NCI-H1436 (cell line): Measurements from ENCODE around the gene LMF1.

Experiments
- DNase-seq: peaks from one replicate; lab custom pipeline; 2025; lab: John Stamatoyannopoulos, UW

LMF1 gene

DNA sequence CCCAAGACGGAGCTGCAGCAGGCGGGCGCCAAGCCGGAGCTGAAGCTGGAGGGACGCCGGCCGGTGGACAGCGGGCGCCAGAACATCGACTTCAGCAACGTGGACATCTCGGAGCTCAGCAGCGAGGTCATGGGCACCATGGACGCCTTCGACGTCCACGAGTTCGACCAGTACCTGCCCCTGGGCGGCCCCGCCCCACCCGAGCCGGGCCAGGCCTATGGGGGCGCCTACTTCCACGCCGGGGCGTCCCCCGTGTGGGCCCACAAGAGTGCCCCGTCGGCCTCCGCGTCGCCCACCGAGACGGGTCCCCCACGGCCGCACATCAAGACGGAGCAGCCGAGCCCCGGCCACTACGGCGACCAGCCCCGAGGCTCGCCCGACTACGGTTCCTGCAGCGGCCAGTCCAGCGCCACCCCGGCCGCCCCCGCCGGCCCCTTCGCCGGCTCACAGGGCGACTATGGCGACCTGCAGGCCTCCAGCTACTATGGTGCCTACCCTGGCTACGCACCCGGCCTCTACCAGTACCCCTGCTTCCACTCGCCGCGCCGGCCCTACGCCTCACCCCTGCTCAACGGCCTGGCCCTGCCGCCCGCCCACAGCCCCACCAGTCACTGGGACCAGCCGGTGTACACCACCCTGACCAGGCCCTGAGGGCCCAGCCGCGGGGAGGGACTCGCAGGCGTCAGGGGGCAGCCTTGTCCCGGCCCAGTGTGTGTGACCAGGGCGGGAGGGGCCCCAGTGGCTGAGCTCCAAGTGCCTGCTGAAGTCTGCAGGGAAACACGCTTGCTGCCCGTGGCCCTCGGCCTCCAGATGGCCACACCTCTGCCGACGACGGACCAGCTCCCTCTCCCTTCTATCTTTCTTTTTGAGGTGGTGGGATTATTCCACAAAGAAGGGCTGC lies 14.2 kb upstream of the LMF1 start:
- DNase-seq: no peak

DNA sequence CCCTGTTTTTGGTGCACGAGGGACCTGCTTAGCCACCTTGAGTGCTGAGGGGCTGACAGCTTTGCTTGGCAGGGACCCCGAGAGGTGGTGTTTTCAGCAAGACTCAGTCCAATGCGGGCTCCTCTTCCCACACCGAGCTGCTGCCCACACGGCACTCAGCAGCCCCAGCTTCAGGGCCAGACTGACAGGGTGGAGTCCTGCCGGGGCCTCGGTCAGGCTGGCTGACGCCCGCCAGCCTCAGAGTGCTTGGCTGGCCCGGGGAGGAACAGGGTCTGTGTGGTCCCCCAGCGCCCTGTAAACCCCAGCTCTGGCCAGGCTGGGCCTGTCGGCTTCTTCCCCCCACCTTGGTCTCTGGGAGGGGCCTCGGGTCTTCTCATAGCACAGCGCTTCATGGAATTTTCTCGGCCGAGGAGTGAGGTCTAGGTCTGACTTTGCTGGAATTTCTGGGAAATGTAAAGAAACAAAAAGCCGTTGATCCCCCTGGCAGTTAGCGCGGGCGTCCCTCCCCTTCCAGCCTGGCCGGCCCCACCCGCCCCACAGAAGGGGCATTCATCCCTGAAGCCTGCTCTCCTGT lies 13.4 kb upstream of the LMF1 start:
- no peak for DNase-seq

DNA sequence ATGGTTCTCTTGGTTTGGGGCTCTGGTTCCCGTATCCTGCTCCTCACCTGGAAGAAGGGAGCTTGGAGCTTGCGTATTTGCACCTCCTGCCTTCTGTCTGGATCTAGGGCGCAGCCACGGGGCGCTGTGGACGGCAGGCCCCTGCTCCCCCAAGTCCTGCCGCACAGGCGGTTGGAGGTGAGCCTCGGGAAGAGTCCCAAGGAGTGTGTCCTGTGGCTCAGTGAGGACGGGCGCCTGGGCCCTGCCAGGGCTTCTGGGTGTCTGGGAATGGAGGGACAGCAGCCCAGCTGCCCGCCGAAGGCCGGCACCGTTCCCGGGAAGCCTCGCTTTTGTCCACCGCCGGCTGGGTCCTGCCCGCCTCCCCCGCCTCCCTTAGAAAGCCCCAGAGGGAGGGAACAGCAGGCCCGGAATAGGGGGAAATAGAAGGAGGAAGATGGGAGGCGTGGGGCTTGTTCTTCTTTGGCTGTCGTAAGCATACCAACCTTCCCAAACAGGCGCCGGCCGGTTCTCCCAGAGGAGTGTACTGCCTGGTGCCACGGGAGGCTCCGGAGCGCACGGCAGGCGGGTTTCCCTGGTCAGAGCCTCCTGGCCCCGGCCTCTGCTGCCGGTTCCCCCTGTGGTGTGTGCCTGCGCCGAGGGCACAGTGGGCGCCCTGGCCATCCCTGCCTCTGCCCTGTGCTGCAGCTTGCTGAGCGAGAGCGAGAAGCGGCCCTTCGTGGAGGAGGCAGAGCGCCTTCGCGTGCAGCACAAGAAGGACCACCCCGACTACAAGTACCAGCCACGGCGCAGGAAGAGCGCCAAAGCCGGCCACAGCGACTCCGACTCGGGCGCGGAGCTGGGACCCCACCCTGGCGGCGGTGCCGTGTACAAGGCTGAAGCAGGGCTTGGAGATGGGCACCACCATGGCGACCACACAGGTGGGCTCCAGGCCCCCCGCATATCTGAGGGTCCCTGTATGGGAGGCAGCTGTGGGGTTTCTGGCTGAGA lies 12.6 kb upstream of the LMF1 start:
- no peak for DNase-seq

DNA sequence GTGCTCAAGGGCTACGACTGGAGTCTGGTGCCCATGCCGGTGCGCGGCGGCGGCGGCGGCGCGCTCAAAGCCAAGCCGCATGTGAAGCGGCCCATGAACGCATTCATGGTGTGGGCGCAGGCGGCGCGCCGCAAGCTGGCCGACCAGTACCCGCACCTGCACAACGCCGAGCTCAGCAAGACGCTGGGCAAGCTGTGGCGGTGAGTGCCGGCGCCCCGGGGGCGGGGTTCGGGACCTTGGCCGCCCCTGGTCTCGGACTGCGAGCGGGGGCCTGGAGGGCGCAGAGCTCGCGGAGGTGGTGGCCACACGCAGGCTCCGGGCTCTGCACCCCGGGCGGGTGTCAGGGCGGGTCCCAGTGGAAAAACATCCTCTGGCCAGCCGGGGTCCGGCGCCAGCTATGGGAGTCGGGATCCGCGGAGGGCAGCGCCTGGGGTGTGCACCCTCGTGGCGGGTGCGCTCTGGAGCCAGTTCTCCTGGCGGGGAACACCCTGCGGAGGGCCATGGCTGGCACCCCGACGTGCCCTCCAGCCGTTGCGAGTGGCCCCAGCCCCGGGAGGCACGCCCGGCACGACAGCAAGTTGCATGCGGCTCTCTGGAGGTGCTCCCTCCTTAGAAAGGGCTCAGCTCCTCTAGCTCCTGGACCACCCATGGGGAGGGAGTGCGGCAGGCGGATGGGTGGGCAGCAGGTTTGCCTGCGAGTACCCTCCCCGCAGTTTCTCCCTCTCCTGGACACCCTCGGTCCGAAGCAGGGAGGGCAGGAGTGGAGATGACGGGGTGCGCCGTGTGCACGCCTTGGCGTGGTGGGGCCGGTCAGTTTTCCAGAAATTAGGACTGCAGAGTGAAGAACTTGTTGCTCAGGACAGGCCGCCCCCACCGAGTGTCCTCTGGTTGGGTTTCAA lies 11.6 kb upstream of the LMF1 start:
- no peak for DNase-seq

DNA sequence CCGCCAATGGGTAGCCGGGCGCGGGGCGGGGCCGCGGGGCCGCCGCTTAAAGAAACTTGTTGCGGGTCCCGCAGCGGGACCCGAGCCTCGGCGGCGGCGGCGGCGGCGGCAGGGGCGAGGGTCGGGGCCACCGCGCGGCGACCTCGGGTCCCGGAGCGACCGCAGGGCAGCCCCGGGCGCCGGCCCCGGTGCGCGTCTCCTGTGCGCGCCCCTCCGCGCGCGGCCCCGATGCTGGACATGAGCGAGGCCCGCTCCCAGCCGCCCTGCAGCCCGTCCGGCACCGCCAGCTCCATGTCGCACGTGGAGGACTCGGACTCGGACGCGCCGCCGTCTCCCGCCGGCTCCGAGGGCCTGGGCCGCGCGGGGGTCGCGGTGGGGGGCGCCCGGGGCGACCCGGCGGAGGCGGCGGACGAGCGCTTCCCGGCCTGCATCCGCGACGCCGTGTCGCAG lies 10.9 kb upstream of the LMF1 start, which contains the start of gene SOX8:
TSS of gene SOX8 (plus strand) at position 76 of the 450 bp plus-strand sequence. CDS start at position 229, 153 bp downstream.
- DNase-seq: no peak

DNA sequence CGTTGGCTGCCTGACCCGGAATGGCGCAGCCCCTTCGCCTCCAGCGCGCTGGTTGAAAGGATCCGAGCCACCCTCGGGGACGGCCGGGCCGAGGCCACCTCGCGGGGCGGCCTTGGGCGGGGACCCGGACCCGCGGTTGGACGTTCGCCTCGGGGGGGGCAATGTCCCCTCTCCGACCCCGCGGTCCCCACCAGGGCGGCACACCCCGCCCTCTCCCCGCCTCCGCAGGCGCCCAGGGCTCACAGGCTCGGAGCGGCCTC lies 9.7 kb upstream of the LMF1 start:
- DNase-seq: no peak

DNA sequence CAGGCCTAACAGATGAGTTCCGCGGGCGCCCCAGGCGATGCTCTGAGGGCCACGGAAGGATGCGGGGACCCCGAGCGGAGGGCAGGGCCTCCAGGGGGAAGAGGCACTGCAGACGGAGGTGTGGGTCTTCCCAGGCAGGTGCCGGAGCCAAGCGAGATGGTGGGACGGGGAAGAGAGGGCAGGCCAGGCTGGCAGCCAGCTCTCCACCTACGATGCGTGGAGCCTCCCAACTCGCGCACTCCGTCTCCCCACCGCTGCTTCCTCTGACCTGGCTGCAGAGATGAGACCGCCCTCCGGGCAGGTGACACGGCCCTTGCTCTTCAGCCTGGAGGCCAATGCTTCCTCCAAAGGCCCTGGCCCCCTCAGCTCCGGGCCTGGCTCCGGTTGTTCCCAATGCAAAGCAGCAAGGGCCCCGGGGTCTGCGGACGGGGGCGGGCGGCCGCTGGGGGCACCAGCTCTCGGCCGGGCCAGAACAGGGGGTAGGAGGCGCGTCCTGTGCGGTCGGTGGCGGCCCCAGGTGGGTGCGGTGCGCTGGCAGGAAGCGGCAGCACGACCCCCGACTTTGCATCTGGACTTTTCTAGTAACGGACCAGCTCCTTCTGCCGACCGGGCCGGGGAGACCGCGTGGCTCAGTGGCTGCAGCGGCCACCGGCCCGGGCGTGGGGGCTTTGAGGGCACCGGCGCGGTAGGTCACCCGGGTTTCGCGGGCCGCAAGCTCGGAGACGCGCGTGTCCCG lies 9.2 kb upstream of the LMF1 start:
- no peak for DNase-seq

DNA sequence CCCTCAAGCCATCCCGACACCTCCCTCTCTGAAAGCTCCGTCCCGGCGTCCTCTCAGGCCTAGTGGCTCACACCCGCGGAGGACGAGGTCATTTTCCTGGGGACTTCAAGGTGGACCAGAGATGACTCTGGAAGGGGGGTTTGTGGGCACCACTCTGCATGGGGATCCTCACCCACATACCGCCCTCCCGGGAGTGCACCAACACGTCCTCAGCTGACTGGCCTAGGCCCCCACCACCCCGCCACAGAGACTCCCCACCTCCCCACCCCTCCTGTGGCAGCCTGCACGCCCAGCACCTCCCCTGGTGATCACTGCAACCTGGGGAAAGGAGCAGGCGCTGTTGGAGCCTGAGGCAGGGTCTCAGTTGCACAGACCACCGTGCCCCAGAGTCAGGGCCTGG lies 8.4 kb upstream of the LMF1 start:
- DNase-seq: no peak

DNA sequence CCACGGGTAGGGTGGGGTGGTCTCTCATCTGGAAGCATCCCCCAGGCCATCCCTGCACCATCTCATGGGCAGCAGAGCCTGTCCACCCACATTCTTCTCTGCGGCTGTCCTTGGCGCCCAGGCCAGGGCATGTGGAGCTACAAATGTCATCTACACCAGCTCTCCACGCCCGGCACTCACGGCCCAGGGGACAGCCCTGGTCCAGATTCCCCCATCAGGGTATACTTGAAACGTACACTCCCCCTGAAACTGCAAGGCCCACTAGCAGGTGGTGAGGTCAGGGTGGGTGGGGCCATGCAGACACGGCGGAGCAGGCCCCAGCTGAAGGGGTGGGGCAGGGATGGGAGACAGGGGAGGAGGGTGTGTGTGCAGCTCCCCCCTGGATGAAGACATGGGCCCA lies 7.6 kb upstream of the LMF1 start:
- DNase-seq: no peak

DNA sequence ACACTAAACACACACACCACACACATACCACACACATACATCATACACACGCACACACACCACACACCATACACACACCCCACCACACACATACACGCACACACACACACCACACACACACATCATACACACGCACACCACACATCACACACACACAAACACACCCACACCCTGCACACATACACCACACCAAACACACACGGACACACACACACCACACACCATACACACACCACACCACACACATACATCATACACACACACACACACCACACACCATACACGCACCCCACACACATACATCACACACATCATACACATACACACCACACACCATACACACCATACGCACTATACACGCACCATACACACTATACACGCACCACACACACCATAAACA lies 7.1 kb upstream of the LMF1 start:
- DNase-seq: no peak

DNA sequence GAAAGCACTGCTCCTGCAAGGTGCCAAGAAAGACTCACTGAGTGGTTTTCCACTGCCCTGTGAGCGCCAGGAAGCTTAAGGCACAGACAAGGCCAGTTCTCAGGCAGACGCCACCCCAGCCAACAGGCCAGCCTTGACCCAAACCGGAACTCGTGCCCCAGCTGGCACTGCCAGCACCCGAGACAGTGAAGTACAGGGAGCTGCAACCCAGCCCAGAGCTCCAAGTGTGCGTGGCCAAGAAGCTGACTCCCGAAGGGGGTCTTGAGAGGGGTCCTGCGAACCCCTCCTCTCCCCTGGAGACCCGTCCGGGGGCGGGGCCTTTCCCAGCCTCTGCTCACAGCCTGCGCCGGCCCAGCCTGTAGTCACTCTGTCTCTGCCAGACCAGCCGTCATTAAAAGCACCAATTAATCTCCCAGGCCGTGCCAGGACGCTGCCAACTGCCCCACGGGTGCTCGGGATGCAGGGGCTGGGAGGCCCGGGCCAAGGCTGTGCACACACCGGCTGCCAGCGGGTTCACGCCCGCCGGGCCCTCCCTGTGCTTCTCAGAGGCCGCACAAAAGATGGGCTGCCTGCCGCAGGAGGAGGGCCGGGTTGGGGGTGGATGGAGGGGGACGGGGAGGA lies 6.4 kb upstream of the LMF1 start:
- no peak for DNase-seq

DNA sequence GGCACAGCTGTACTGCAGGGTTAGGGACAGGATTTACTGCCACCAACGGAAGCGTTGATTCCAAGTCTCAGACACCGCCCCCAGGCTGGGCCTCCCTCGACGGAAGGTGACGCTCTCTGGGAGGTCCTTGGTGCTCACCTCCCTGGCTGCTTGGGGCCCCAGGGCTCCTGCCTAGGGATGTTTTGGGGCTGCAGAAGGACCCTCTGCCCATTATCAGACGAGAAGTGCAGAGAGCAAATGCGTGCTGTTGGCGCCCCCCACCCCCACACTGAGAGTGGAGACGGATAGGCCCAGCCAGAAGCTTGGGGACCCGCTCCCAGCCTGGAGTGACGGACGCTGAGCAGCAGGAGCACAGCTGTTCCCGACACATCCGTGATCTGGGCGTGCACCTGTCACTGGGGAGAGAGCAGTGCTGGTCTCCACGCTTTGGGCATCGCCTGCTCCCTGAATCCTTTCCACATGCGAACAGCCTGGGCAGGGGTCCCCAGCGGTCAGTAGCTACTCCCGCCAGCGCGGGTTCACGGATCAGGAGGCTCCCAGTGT lies 5.7 kb upstream of the LMF1 start:
- no peak for DNase-seq

DNA sequence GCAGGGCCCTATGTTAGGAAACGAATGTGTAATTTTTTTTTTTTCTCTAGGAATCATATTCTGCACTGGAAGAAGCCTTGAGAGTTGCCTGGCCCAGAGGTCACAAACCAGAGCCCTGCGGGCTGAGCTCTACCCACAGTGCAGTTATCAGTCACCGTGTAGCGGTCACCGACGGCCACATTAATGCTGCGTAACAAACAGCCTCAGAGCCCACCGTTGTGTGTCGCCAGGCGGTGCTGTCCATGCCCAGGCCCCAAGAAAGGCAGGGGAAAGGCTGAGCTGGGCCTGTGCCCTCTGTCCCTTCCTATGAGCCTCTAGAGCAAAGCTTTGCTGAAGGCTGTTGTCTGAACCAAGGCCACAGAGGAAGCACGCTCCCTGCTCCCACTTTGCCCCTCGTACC lies 4.5 kb upstream of the LMF1 start:
- DNase-seq: no peak

DNA sequence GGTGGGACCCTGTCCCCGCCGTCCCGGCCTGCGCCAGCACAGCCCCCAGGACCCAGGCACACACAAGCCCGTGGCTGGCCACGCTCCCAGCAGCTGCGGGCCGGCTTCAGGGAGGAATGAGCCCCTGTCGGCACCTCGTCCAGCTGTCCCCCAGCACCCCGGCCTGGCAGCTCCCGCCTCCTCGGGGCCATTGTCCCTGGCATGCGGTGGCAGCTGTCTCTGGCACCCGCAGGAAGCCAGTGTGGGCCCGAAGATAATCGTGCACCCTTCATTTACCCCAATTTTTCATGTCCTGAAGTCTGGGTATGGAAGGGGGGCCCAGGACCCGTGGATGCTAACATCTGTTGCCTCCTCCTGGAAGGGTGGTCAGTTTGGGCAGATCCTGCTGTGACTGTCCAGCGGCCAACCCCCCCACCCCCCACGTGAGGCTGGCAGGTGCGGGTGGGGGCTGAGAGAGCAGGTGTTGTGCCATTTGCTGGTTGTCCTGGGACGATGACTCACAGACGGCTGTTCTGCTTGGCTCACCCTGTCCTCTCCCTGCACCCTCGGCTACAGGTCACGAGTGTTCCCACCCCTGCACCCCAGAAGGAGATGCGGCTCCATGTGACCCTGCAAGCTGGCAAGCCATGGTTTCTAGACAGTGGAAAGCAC lies 4.0 kb upstream of the LMF1 start:
- DNase-seq: no peak

DNA sequence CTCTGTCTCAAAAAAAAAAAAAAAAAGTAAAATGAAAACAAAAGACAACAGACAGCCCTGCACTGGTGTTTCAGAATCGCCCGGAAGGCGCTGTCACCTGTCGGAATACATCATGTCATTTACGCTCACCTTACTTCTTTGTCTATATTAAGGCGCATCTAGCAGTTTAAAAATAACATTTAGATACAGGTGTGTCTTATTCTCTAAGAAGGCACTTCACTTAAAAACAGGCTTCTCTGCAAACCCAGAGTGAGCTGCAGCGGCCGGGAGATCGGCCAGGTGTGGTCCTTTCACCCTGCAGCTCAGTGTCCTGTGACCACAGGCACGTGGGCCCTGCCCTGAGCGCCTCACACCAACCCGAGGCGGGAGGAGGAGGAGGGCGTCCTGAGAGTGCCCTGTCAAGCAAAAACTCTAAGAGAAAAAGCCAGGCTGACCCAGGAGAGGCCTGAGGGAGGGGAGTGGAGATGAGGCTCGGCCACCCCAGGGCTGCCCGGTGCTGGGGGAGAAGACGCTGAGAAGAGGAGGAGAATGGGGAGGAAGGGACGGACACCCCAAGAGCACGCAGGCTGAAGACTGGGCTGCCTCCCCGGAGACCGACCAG lies 3.3 kb upstream of the LMF1 start:
- no peak for DNase-seq

DNA sequence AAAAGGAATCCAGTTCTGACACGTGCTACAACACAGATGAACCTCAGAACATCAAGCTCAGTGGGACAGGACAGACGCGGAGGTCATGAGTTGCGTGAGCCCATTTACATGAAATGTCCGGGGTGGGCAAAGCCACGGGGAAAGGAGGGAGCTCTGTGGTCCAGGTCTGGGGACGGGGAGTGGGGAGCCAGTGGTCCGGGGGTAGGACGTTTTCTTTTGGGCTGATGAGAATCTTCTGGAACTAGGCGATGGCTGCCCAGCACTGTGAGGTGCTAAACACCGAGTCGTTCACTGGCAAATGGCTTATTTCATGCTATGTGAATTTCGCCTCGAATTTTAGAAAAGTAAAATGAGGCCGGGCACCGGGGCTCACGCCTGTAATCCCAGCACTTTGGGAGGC lies 2.6 kb upstream of the LMF1 start:
- no peak for DNase-seq

DNA sequence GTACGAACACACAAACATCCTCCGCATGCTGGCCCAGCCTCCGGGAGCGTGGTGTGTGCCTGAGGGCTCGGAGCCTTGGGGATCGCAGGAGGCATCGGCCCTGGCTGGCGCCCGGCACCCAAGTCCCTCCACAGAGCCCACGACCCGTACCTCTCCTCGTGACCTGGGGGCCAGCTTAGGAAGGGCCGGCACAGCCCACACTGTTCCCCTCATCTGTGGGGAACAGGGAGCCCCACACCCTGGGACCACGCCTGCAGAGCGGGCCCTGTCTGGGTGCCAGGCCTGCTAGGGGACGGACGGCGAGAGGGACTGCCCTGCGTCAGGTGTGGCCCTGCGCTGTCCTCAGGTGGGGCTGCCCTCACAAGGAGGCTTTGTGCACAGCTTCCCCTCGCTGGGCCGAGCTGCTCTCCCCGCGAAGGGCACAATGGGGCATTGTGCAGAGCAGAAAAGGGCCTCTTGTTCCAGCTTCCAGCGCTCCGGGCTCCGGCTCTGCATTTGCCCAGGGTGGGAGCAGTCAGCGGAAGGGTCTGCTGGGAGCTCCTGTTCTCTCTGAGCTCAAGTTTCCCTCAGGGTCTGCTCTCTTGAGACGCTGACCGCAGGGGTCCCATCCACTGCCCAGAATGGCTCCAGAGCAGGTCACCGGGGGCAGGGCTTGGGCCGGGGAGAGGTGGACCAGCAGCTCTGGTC lies 1.7 kb upstream of the LMF1 start:
- DNase-seq: no peak

DNA sequence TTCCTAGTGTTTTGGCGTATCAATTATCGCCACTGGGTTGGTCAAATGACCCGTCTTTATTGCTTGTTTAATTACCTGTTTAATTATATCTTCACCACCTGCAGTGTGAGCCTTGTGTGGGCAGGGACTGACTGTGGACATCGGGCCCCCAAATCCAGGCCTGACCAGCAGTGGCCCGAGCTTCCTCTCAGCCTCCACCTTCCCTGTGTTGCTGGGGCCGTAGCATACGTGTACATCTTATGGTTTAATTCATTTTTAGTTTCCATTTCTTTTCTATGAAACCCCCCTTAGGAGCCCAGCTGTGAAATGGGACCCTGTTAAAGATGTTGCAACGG lies 1.2 kb upstream of the LMF1 start:
- no peak for DNase-seq

DNA sequence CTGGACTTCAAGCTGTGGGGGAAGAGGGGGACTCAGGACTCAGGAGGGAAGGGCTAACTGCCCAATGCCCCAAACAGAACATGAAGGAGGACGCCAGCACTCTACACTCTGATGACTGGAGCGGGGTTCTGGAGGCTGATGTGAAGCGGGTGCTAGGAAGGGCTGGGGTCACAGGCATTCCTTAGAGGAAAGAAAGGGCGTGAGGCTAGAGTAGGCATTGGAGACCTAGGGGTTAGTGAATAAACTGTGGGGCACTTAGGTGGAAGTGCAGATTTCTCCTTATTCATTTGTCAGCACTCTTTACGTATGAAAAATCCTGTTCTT lies 760 bp upstream of the LMF1 start:
- DNase-seq: no peak
